ENCODE measurements around the gene CDC42BPB.

GRCh38 chr14:102941419-102942011 is 115.8 kb downstream of the CDC42BPB start:
- TF ChIP-seq, protein P1, sequence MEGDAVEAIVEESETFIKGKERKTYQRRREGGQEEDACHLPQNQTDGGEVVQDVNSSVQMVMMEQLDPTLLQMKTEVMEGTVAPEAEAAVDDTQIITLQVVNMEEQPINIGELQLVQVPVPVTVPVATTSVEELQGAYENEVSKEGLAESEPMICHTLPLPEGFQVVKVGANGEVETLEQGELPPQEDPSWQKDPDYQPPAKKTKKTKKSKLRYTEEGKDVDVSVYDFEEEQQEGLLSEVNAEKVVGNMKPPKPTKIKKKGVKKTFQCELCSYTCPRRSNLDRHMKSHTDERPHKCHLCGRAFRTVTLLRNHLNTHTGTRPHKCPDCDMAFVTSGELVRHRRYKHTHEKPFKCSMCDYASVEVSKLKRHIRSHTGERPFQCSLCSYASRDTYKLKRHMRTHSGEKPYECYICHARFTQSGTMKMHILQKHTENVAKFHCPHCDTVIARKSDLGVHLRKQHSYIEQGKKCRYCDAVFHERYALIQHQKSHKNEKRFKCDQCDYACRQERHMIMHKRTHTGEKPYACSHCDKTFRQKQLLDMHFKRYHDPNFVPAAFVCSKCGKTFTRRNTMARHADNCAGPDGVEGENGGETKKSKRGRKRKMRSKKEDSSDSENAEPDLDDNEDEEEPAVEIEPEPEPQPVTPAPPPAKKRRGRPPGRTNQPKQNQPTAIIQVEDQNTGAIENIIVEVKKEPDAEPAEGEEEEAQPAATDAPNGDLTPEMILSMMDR (IDR thresholded peaks at IDR 0.05): no peak
- TF ChIP-seq EP300 (IDR thresholded peaks at IDR 0.05; ENCODE audit: borderline replicate concordance in 1 of 2, low read depth in 1 of 2, low read length in 1 of 2) (no peak), GATA2 (CRISPR knock-in tag; IDR thresholded peaks at IDR 0.05) (no peak), TAF1 (IDR thresholded peaks at IDR 0.05; ENCODE audit: borderline replicate concordance, low read depth, low read length) (no peak), RFX5 (IDR thresholded peaks at IDR 0.05; ENCODE audit: low read length) (no peak), FOXJ3 (CRISPR knock-in tag; IDR thresholded peaks at IDR 0.05) (no peak), RXRA (IDR thresholded peaks at IDR 0.05; ENCODE audit: borderline replicate concordance, low read depth) (no peak), NFIC (IDR thresholded peaks at IDR 0.05; ENCODE audit: borderline replicate concordance) (no peak), ELF1 (IDR thresholded peaks at IDR 0.05) (no peak), RAD21 (IDR thresholded peaks at IDR 0.05; ENCODE audit: low read length) (no peak), POLR2AphosphoS5 (IDR thresholded peaks at IDR 0.05; ENCODE audit: low read depth, low read length) (no peak), TEAD4 (IDR thresholded peaks at IDR 0.05; ENCODE audit: borderline replicate concordance, insufficient read depth) (no peak)
